Hepatocyte (in vitro differentiated cells): Measurements from ENCODE around the gene SPEG. TPM values are rescaled to one million over a fixed set of nuclear protein-coding genes. Genes with fewer than 3 reads are reported as not detected.

Source experiments
- DNase-seq: peaks from one replicate; pipeline ENCODE4 v3.0.0-alpha.2; 2016; ENCODE audit warnings: low spot score
- H2AFZ ChIP-seq: fragments of 200-600 bp; sonication (generic); 2 replicates; pipeline ENCODE4 v1.6.0; 2016; ENCODE audit warnings: antibody characterized with exemption, mild to moderate bottlenecking
- H3K27ac ChIP-seq: fragments of 200-600 bp; sonication (generic); 2 replicates; pipeline ENCODE4 v1.5.1; 2016; ENCODE audit warnings: mild to moderate bottlenecking
- H3K27me3 ChIP-seq: fragments of 200-600 bp; sonication (generic); 2 replicates; pipeline ENCODE4 v1.6.1; 2016
- H3K36me3 ChIP-seq: fragments of 200-600 bp; sonication (generic); replicated peaks from 2 replicates; pipeline ENCODE4 v1.5.1; 2016; ENCODE audit warnings: low read depth; ENCODE audit not compliant: insufficient read depth
- H3K4me1 ChIP-seq: fragments of 200-600 bp; sonication (generic); 2 replicates; pipeline ENCODE4 v1.5.1; 2016; ENCODE audit warnings: mild to moderate bottlenecking, moderate library complexity; ENCODE audit not compliant: insufficient read depth
- H3K4me2 ChIP-seq: fragments of 200-600 bp; sonication (generic); 2 replicates; pipeline ENCODE4 v1.6.0; 2016
- H3K4me3 ChIP-seq: fragments of 200-600 bp; sonication (generic); 2 replicates; pipeline ENCODE4 v1.5.1; 2016; ENCODE audit warnings: mild to moderate bottlenecking
- H3K79me2 ChIP-seq: fragments of 200-600 bp; sonication (generic); 2 replicates; pipeline ENCODE4 v1.6.0; 2017; ENCODE audit warnings: mild to moderate bottlenecking
- H3K9me2 ChIP-seq: fragments of 200-600 bp; sonication (generic); replicated peaks from 2 replicates; pipeline ENCODE4 v1.6.0; 2017; ENCODE audit warnings: mild to moderate bottlenecking; ENCODE audit not compliant: insufficient read depth
- H3K9me3 ChIP-seq: fragments of 200-600 bp; sonication (generic); 2 replicates; pipeline ENCODE4 v1.5.1; 2016; ENCODE audit warnings: low read depth, mild to moderate bottlenecking
- H4K20me1 ChIP-seq: fragments of 200-600 bp; sonication (generic); 2 replicates; pipeline ENCODE4 v1.6.0; 2016; ENCODE audit warnings: mild to moderate bottlenecking; ENCODE audit not compliant: insufficient read depth, poor library complexity, severe bottlenecking
- EZH2 ChIP-seq: fragments of 200-600 bp; sonication (generic); IDR thresholded peaks from 2 replicates; pipeline ENCODE4 v1.6.1; 2016; ENCODE audit warnings: antibody characterized with exemption, mild to moderate bottlenecking, borderline replicate concordance
- EZH2phosphoT487 ChIP-seq: fragments of 200-600 bp; sonication (generic); IDR thresholded peaks from one replicate; pipeline ENCODE4 v1.6.1; 2018; ENCODE audit warnings: antibody characterized with exemption, mild to moderate bottlenecking, low read depth, moderate library complexity; ENCODE audit not compliant: unreplicated experiment, severe bottlenecking
- WGBS: methylation state at CpG from one replicate; pipeline ENCODE4 v1.1.6; 2016; ENCODE audit warnings: low lambda C conversion rate; ENCODE audit errors: missing lambda C conversion rate; 5-methylcytosine and 5-hydroxymethylcytosine counted together
- polyA plus RNA-seq: library from polyadenylated mRNA; unstranded; fragments of >200 nt; fragmentation: Nextera tagmentation; extraction: Ambion mirVana; gene quantifications from 2 replicates; pipeline ENCODE4 v1.2.1, GENCODE V29; 2016
- total RNA-seq: library from RNA; depleted of rRNA; stranded (reverse); fragments of >200 nt; gene quantifications from 2 replicates; pipeline ENCODE4 v1.2.3, GENCODE V29; 2014
- TF ChIP-seq, protein P1 (sequence below): fragments of 200-600 bp; sonication (generic); IDR thresholded peaks from 2 replicates; pipeline ENCODE4 v1.5.1; 2016; ENCODE audit warnings: antibody characterized with exemption, mild to moderate bottlenecking; ENCODE audit not compliant: poor library complexity

SPEG gene
- total and polyA plus RNA-seq, 2 experiments from 2014 or later = 21.6 to 40.0 TPM

DNA sequence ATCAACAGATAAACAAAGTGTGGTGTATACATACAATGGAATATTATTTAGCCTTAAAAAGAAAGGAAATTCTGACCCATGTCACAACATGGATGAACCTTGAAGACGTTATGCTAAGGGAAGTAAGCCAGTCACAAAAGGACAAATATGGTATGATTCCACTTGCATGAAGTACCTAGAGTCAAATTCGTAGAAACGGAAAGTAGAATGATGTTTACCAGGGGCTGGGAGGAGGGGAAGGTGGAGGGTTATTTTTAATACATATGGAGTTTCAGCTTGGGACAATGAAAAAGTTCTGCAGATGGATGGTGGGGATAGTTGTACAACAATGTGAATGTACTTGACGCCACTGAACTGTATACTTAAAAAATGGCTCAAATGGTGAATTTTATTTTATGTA, 19.8 kb upstream of the SPEG start:
- no peak for DNase-seq
- no peaks in the 10 kb centered on the region for H3K9me3 ChIP-seq
- no peak overlapping the region for H2AFZ ChIP-seq
- TF ChIP-seq, protein P1, sequence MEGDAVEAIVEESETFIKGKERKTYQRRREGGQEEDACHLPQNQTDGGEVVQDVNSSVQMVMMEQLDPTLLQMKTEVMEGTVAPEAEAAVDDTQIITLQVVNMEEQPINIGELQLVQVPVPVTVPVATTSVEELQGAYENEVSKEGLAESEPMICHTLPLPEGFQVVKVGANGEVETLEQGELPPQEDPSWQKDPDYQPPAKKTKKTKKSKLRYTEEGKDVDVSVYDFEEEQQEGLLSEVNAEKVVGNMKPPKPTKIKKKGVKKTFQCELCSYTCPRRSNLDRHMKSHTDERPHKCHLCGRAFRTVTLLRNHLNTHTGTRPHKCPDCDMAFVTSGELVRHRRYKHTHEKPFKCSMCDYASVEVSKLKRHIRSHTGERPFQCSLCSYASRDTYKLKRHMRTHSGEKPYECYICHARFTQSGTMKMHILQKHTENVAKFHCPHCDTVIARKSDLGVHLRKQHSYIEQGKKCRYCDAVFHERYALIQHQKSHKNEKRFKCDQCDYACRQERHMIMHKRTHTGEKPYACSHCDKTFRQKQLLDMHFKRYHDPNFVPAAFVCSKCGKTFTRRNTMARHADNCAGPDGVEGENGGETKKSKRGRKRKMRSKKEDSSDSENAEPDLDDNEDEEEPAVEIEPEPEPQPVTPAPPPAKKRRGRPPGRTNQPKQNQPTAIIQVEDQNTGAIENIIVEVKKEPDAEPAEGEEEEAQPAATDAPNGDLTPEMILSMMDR = no peak
- TF ChIP-seq EZH2 (no peak), EZH2phosphoT487 (no peak)
- no peaks in the 10 kb centered on the region for H3K79me2 ChIP-seq
- no peaks in the 10 kb centered on the region for H3K36me3 ChIP-seq
- no peaks in the 10 kb centered on the region for H3K9me2 ChIP-seq
- no peak overlapping the region for H3K4me2 ChIP-seq
- H3K4me3 ChIP-seq = no peak overlapping the region
- peaks cover 14% of the 10 kb centered on the region for H3K4me1 ChIP-seq
- peaks cover 14% of the 10 kb centered on the region for H3K27me3 ChIP-seq
- no peaks in the 10 kb centered on the region for H4K20me1 ChIP-seq
- WGBS = 89% methylated on average over 4 of the region's 4 CpGs
- no peak overlapping the region for H3K27ac ChIP-seq

DNA sequence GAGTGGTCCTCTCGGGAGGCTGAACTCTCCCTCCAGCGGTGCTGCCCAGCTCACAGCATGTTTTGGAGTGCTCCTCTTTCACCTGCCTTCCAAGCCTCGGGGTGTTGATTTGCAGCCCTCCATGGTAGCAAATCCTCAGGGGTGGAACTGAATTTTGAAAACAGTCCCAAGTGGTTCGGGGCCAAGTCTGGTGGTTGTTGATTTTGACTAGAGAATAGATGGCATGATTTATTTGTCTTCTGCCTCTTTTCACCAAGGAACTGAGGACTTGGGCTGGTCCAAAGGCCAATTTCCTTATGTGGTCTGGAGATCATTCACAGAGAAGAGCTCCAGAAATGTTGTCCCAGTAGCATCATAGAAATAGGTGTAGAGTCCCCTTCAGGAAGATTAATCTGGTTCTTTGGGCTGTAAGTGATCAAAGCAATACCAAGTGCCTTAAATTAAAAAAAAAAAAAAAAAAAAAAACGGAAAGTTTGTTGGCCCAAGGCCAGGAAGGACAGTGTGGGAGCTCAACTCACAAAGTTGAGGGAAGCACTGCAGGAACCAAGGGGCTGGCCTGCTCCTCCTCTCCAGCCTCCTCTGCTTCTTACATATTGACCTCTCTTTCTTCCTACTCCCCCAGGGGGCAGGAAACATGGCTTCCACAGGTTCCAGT, 18.9 kb upstream of the SPEG start:
- no peak for TF ChIP-seq EZH2
- TF ChIP-seq EZH2phosphoT487 = no peak
- TF ChIP-seq, protein P1 = no peak

DNA sequence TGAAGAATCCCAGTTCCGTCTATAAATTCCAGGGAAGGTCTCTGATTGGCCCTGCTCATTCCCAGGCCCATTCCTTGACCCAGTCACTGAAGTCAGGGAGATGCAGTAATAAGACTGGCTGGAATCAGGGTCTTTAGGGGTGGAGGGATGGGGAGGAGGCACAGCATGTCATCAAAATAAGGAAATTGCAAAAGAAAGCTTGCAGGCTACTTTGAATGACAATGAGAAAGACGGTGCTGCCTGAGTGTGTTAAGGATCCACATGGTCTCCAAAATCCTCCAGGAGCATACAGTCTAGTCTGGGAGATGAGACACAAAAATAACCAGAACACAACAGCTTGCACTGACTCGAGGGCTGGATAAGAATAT, 18.4 kb upstream of the SPEG start:
- H3K27ac ChIP-seq = no peak overlapping the region
- H3K79me2 ChIP-seq = no peaks in the 10 kb centered on the region
- TF ChIP-seq EZH2phosphoT487 (no peak), EZH2 (no peak)
- TF ChIP-seq, protein P1 = no peak
- no peak overlapping the region for H3K4me3 ChIP-seq
- WGBS = 48% methylated on average over 3 of the region's 3 CpGs
- H3K9me3 ChIP-seq = no peaks in the 10 kb centered on the region
- no peak overlapping the region for H3K4me2 ChIP-seq
- H3K27me3 ChIP-seq = peaks cover 14% of the 10 kb centered on the region
- H2AFZ ChIP-seq = no peak overlapping the region
- no peaks in the 10 kb centered on the region for H4K20me1 ChIP-seq
- no peaks in the 10 kb centered on the region for H3K36me3 ChIP-seq
- no peak for DNase-seq
- no peaks in the 10 kb centered on the region for H3K9me2 ChIP-seq
- H3K4me1 ChIP-seq = peaks cover 14% of the 10 kb centered on the region

More for the DNA sequence above, 18.9 kb upstream of the SPEG start:
- no peak for DNase-seq
- Histone ChIP-seq H3K4me3 (no peak overlapping the region), H3K9me2 (no peaks in the 10 kb centered on the region), H3K4me1 (peaks cover 14% of the 10 kb centered on the region), H3K27ac (no peak overlapping the region), H2AFZ (no peak overlapping the region), H3K27me3 (peaks cover 14% of the 10 kb centered on the region), H3K79me2 (no peaks in the 10 kb centered on the region), H3K4me2 (no peak overlapping the region), H3K36me3 (no peaks in the 10 kb centered on the region), H4K20me1 (no peaks in the 10 kb centered on the region), H3K9me3 (no peaks in the 10 kb centered on the region)
- WGBS = 72% methylated on average over 5 of the region's 5 CpGs

DNA sequence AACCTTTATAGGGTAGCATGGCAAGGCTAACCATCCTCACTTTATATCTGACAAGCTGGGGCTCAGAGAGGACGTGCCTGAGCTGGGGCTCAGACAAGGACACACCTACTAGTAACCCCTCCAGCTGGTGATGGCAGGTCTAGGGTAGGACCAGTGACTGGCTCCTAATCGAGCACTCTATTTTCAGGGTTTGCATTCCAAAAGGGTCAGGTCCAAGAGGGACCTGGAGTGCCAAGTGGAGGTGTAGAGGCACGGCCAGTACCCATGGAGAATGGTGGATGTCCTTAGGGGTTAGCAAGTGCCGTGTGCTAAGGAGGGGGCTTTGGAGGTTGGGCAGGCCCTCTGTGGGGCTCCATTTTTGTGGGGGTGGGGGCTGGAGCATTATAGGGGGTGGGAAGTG, 17.7 kb upstream of the SPEG start:
- 76% methylated on average over 4 of the region's 4 CpGs for WGBS
- no peak overlapping the region for H3K4me3 ChIP-seq
- H3K4me1 ChIP-seq = peaks cover 14% of the 10 kb centered on the region
- H2AFZ ChIP-seq = no peak overlapping the region
- H3K4me2 ChIP-seq = no peak overlapping the region
- H3K9me2 ChIP-seq = no peaks in the 10 kb centered on the region
- TF ChIP-seq EZH2phosphoT487 (no peak), EZH2 (no peak)
- TF ChIP-seq, protein P1 = no peak
- DNase-seq = no peak
- no peak overlapping the region for H3K27ac ChIP-seq
- H3K36me3 ChIP-seq = no peaks in the 10 kb centered on the region
- peaks cover 14% of the 10 kb centered on the region for H3K27me3 ChIP-seq
- no peaks in the 10 kb centered on the region for H4K20me1 ChIP-seq
- no peaks in the 10 kb centered on the region for H3K79me2 ChIP-seq
- no peaks in the 10 kb centered on the region for H3K9me3 ChIP-seq
